ENCODE measurements around the gene PCDH17. TPM values are rescaled to one million over a fixed set of nuclear protein-coding genes. Genes with fewer than 3 reads are reported as not detected.
A peak's percentile ranks its signal among the peaks of the same experiment; 100 is the strongest.

The PCDH17 gene
- total and polyA plus RNA-seq, 2 of the 8 experiments (the other 6 are each of a cell fraction or from before 2014, with no cell fraction given), result 0.20 to 0.60 TPM

GRCh38 chr13:57612568-57612967, 19.0 kb upstream of the PCDH17 start:
- H2AK5ac ChIP-seq (ENCODE audit: low read depth, low read length), result no peak overlapping the region
- no peaks in the 10 kb centered on the region for H3K79me1 ChIP-seq (ENCODE audit: low read depth, low read length)
- no peak overlapping the region for H3K23ac ChIP-seq (ENCODE audit: insufficient read length)
- no peak overlapping the region for H4K5ac ChIP-seq (ENCODE audit: insufficient read length, low read depth, low read length)
- no peaks in the 10 kb centered on the region for H3K23me2 ChIP-seq (ENCODE audit: low read depth, low read length)
- H3K9me3 ChIP-seq (ENCODE audit: insufficient read depth in 2 of 2, low read depth in 1 of 2, low read length in 1 of 2), result no peaks in the 10 kb centered on the region
- no peak overlapping the region for H3K4me3 ChIP-seq (ENCODE audit: extremely low read depth in 1 of 4, insufficient read depth in 2 of 4, low read depth in 3 of 4, low read length in 4 of 4)
- H2BK20ac ChIP-seq (ENCODE audit: low read length), result no peak overlapping the region
- no peak overlapping the region for H3K14ac ChIP-seq (ENCODE audit: insufficient read length)
- 0 out of 2 replicates have a peak overlapping the region, but pooled peaks have one; percentile 7 for H2AFZ ChIP-seq (ENCODE audit: low read length)
- H3K27ac ChIP-seq (ENCODE audit: low read depth, low read length), result no peak overlapping the region
- DNase-seq (ENCODE audit: low read depth in 1 of 2, low spot score in 2 of 2), result no peak
- H3K27me3 ChIP-seq (replicated peaks in 1 of 4; ENCODE audit: control insufficient read depth in 3 of 4, extremely low read depth in 1 of 4, insufficient read depth in 3 of 4, low read length in 3 of 4), result no peaks in the 10 kb centered on the region
- H2BK120ac ChIP-seq (replicated peaks; ENCODE audit: low read depth, low read length), result no peak overlapping the region
- H3K18ac ChIP-seq (ENCODE audit: extremely low read depth, low read length), result no peak overlapping the region
- TF ChIP-seq TCF12 (IDR thresholded peaks at IDR 0.05; ENCODE audit: low read depth, low read length), result no peak
- no peak for TF ChIP-seq MAFK (IDR thresholded peaks at IDR 0.05; ENCODE audit: low read depth, low read length)
- no peak for TF ChIP-seq PHF8 (conservative IDR thresholded peaks at IDR 0.05; ENCODE audit: low read depth, low read length)
- no peaks in the 10 kb centered on the region for H4K20me1 ChIP-seq (replicated peaks in 1 of 2; ENCODE audit: control insufficient read depth in 1 of 2, insufficient read depth in 2 of 2, low read length in 2 of 2)
- no peaks in the 10 kb centered on the region; a peak in 1 of 7 replicates for H3K4me1 ChIP-seq (replicated peaks in 1 of 4; ENCODE audit: control insufficient read depth in 3 of 4, insufficient read depth in 4 of 4, low read length in 3 of 4)
- H3K4me2 ChIP-seq (ENCODE audit: insufficient read depth in 1 of 2, low read depth in 2 of 2, low read length in 2 of 2), result no peak overlapping the region
- H2BK12ac ChIP-seq (ENCODE audit: low read depth, low read length), result no peak overlapping the region
- 96% methylated on average over 1 of the region's 1 CpG; no CpG with 5 or more reads in 1 of the 2 experiments for WGBS, 2 experiments (ENCODE audit: extremely low coverage in 1 of 2, insufficient coverage in 1 of 2, insufficient read length in 1 of 2, insufficient replicate concordance in 2 of 2, low coverage in 1 of 2, low lambda C conversion rate in 2 of 2, missing lambda C conversion rate in 1 of 2)
- no peaks in the 10 kb centered on the region for H3K36me3 ChIP-seq (ENCODE audit: control insufficient read depth in 2 of 4, insufficient read depth in 4 of 4, low read length in 3 of 4)
- ChIA-PET POLR2A (ENCODE audit: partially characterized antibody) (no interaction called here), CTCF (ENCODE audit: partially characterized antibody) (interaction anchor here (2.6 kb wide), 1 partner anchor 12 kb away, joined by 11 read pairs; no protein-coding TSS in a partner anchor)
- H4K8ac ChIP-seq (ENCODE audit: extremely low read depth, insufficient read depth, low read length), result no peak overlapping the region
- no peaks in the 10 kb centered on the region for H3K79me2 ChIP-seq (ENCODE audit: control insufficient read depth in 1 of 2, insufficient read depth in 2 of 2, low read length in 2 of 2)
- H3K56ac ChIP-seq (replicated peaks; ENCODE audit: insufficient read length, low read depth, low read length), result no peak overlapping the region
- no peak overlapping the region for H2BK5ac ChIP-seq (ENCODE audit: low read depth, low read length)
- no peak overlapping the region for H3K9ac ChIP-seq (replicated peaks in 1 of 4; ENCODE audit: extremely low read depth in 1 of 4, low read depth in 3 of 4, low read length in 3 of 4)
- no peak overlapping the region for H2BK15ac ChIP-seq (ENCODE audit: low read length)
- no peak overlapping the region for H3K4ac ChIP-seq (replicated peaks; ENCODE audit: insufficient read length, low read depth, low read length)
- no peak overlapping the region for H4K91ac ChIP-seq (replicated peaks; ENCODE audit: insufficient read length, low read length)
- no peak for FAIRE-seq

Data from H1 (cell line).